ENCODE results near the gene ADH1B.

DNA sequence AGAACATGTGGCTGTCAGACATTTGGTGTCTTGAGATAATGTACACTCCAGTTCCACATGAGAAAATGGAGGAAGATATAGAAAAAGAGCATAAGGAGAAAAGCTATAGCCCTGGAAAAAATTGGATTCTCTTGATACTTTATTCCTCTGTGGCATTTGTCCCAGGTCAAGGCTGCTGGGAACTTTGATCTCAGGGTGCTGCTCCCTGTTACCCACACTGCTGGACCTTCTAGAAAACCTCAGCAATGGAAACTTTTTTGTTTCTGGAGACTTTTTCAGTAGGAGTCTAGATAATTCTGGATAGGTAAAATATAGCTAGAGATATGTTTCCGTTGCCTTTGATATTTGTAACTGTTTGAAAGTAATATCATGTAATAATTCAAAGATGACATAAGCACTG is 20.2 kb upstream of the ADH1B start:
- TF ChIP-seq, protein P1, sequence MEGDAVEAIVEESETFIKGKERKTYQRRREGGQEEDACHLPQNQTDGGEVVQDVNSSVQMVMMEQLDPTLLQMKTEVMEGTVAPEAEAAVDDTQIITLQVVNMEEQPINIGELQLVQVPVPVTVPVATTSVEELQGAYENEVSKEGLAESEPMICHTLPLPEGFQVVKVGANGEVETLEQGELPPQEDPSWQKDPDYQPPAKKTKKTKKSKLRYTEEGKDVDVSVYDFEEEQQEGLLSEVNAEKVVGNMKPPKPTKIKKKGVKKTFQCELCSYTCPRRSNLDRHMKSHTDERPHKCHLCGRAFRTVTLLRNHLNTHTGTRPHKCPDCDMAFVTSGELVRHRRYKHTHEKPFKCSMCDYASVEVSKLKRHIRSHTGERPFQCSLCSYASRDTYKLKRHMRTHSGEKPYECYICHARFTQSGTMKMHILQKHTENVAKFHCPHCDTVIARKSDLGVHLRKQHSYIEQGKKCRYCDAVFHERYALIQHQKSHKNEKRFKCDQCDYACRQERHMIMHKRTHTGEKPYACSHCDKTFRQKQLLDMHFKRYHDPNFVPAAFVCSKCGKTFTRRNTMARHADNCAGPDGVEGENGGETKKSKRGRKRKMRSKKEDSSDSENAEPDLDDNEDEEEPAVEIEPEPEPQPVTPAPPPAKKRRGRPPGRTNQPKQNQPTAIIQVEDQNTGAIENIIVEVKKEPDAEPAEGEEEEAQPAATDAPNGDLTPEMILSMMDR (conservative IDR thresholded peaks at IDR 0.05; ENCODE audit: low read depth in 2 of 2), result no peak
- no peak for TF ChIP-seq POLR2AphosphoS5 (IDR thresholded peaks at IDR 0.05; ENCODE audit: low read depth)
- TF ChIP-seq EZH2 (IDR thresholded peaks at IDR 0.05; ENCODE audit: low read depth, unreplicated experiment), result no peak
- TF ChIP-seq NANOG (IDR thresholded peaks at IDR 0.05; ENCODE audit: borderline replicate concordance), result no peak
- TF ChIP-seq REST (IDR thresholded peaks at IDR 0.05; ENCODE audit: unreplicated experiment), result no peak
- TF ChIP-seq JUNB (IDR thresholded peaks at IDR 0.05; ENCODE audit: unreplicated experiment), result no peak
- no peak for TF ChIP-seq EZH2phosphoT487 (IDR thresholded peaks at IDR 0.05; ENCODE audit: unreplicated experiment)
- TF ChIP-seq, protein P2, sequence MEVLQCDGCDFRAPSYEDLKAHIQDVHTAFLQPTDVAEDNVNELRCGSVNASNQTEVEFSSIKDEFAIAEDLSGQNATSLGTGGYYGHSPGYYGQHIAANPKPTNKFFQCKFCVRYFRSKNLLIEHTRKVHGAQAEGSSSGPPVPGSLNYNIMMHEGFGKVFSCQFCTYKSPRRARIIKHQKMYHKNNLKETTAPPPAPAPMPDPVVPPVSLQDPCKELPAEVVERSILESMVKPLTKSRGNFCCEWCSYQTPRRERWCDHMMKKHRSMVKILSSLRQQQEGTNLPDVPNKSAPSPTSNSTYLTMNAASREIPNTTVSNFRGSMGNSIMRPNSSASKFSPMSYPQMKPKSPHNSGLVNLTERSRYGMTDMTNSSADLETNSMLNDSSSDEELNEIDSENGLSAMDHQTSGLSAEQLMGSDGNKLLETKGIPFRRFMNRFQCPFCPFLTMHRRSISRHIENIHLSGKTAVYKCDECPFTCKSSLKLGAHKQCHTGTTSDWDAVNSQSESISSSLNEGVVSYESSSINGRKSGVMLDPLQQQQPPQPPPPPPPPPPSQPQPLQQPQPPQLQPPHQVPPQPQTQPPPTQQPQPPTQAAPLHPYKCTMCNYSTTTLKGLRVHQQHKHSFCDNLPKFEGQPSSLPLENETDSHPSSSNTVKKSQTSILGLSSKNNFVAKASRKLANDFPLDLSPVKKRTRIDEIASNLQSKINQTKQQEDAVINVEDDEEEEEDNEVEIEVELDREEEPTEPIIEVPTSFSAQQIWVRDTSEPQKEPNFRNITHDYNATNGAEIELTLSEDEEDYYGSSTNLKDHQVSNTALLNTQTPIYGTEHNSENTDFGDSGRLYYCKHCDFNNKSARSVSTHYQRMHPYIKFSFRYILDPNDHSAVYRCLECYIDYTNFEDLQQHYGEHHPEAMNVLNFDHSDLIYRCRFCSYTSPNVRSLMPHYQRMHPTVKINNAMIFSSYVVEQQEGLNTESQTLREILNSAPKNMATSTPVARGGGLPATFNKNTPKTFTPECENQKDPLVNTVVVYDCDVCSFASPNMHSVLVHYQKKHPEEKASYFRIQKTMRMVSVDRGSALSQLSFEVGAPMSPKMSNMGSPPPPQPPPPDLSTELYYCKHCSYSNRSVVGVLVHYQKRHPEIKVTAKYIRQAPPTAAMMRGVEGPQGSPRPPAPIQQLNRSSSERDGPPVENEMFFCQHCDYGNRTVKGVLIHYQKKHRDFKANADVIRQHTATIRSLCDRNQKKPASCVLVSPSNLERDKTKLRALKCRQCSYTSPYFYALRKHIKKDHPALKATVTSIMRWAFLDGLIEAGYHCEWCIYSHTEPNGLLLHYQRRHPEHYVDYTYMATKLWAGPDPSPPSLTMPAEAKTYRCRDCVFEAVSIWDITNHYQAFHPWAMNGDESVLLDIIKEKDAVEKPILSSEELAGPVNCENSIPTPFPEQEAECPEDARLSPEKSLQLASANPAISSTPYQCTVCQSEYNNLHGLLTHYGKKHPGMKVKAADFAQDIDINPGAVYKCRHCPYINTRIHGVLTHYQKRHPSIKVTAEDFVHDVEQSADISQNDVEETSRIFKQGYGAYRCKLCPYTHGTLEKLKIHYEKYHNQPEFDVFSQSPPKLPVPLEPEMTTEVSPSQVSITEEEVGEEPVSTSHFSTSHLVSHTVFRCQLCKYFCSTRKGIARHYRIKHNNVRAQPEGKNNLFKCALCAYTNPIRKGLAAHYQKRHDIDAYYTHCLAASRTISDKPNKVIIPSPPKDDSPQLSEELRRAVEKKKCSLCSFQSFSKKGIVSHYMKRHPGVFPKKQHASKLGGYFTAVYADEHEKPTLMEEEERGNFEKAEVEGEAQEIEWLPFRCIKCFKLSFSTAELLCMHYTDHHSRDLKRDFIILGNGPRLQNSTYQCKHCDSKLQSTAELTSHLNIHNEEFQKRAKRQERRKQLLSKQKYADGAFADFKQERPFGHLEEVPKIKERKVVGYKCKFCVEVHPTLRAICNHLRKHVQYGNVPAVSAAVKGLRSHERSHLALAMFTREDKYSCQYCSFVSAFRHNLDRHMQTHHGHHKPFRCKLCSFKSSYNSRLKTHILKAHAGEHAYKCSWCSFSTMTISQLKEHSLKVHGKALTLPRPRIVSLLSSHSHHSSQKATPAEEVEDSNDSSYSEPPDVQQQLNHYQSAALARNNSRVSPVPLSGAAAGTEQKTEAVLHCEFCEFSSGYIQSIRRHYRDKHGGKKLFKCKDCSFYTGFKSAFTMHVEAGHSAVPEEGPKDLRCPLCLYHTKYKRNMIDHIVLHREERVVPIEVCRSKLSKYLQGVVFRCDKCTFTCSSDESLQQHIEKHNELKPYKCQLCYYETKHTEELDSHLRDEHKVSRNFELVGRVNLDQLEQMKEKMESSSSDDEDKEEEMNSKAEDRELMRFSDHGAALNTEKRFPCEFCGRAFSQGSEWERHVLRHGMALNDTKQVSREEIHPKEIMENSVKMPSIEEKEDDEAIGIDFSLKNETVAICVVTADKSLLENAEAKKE (CRISPR knock-in tag; IDR thresholded peaks at IDR 0.05), result no peak
- TF ChIP-seq STAT1 (IDR thresholded peaks at IDR 0.05; ENCODE audit: unreplicated experiment), result no peak
- no peak for TF ChIP-seq CREB1 (CRISPR knock-in tag; IDR thresholded peaks at IDR 0.05; ENCODE audit: low read depth)
- no peak for TF ChIP-seq ETS1 (IDR thresholded peaks at IDR 0.05)
- no peak for TF ChIP-seq ZNF114 (CRISPR knock-in tag; IDR thresholded peaks at IDR 0.05)
- TF ChIP-seq ZNF331 (CRISPR knock-in tag; IDR thresholded peaks at IDR 0.05; ENCODE audit: low read depth), result no peak

Data from GM23338 (cell line).